Neural cell (in vitro differentiated cells): ENCODE results near the gene FAM216B. TPM values are rescaled to one million over a fixed set of nuclear protein-coding genes. Genes with fewer than 3 reads are reported as not detected.

ENCODE experiments used
- H2AFZ ChIP-seq: fragments of 200-600, 300-800 bp; sonication (generic), shearing (Covaris generic); 2 replicates; pipeline ENCODE4 v1.6.0; 2014; ENCODE audit warnings: low read depth, mild to moderate bottlenecking, antibody characterized with exemption, low read length, moderate library complexity
- H3F3A ChIP-seq: fragments of 200-600 bp; shearing (Covaris generic); 2 replicates; pipeline ENCODE4 v1.6.1; 2016; ENCODE audit warnings: mild to moderate bottlenecking, moderate library complexity, mixed read lengths, antibody characterized with exemption, low read length; ENCODE audit not compliant: insufficient read depth, poor library complexity, severe bottlenecking
- H3K27ac ChIP-seq: fragments of 200-600, 300-800 bp; sonication (generic), shearing (Covaris generic); 2 replicates; pipeline ENCODE4 v1.5.1; 2014; ENCODE audit warnings: mild to moderate bottlenecking, low read length, moderate library complexity
- H3K27me3 ChIP-seq: fragments of 300-800, 200-600 bp; sonication (generic), shearing (Covaris generic); 2 replicates; pipeline ENCODE4 v1.6.0; 2014; ENCODE audit warnings: mild to moderate bottlenecking, low read depth, low read length, moderate library complexity; ENCODE audit not compliant: insufficient read depth
- H3K36me3 ChIP-seq: fragments of 300-800, 200-600 bp; sonication (generic), shearing (Covaris generic); 2 replicates; pipeline ENCODE4 v1.5.1; 2014; ENCODE audit warnings: mild to moderate bottlenecking, antibody characterized with exemption, low read length, moderate library complexity; ENCODE audit not compliant: insufficient read depth
- H3K4me2 ChIP-seq: fragments of 300-800, 200-600 bp; sonication (generic), shearing (Covaris generic); 2 replicates; pipeline ENCODE4 v1.6.0; 2014; ENCODE audit warnings: mild to moderate bottlenecking, low read length
- H3K4me3 ChIP-seq: fragments of 300-800, 200-600 bp; sonication (generic), shearing (Covaris generic); 2 replicates; pipeline ENCODE4 v1.5.1; 2014; ENCODE audit warnings: mild to moderate bottlenecking, low read length, moderate library complexity
- H3K79me2 ChIP-seq: fragments of 200-600 bp; shearing (Covaris generic); replicated peaks from 2 replicates; pipeline ENCODE4 v1.6.0; 2014; ENCODE audit warnings: mild to moderate bottlenecking, low read length, moderate library complexity; ENCODE audit not compliant: insufficient read depth
- H3K9ac ChIP-seq: fragments of 300-800, 200-600 bp; sonication (generic), shearing (Covaris generic); 2 replicates; pipeline ENCODE4 v1.6.1; 2016; ENCODE audit warnings: mild to moderate bottlenecking, low read length, mixed read lengths
- H3K9me2 ChIP-seq: fragments of 200-600 bp; shearing (Covaris generic); 2 replicates; pipeline ENCODE4 v1.6.1; 2016; ENCODE audit warnings: mild to moderate bottlenecking, low read length, mixed read lengths; ENCODE audit not compliant: insufficient read depth
- H3K9me3 ChIP-seq: fragments of 200-600, 300-800 bp; sonication (generic), shearing (Covaris generic); 2 replicates; pipeline ENCODE4 v1.6.1; 2016; ENCODE audit warnings: mild to moderate bottlenecking, mixed run types, low read length, moderate library complexity, mixed read lengths
- H4K20me1 ChIP-seq: fragments of 200-600 bp; shearing (Covaris generic); 2 replicates; pipeline ENCODE4 v1.6.1; 2016; ENCODE audit warnings: mild to moderate bottlenecking, mixed run types; ENCODE audit not compliant: insufficient read depth
- EP300 ChIP-seq: fragments of 450-650 bp; conservative IDR thresholded peaks from 2 replicates; pipeline ENCODE4 v1.6.1; 2014; ENCODE audit warnings: antibody characterized with exemption, mild to moderate bottlenecking, moderate library complexity; ENCODE audit not compliant: poor library complexity, severe bottlenecking
- EZH2 ChIP-seq: fragments of 200-600, 300-800 bp; shearing (Covaris generic), sonication (generic); IDR thresholded peaks from 2 replicates; pipeline ENCODE4 v1.6.1; 2014; ENCODE audit warnings: antibody characterized with exemption, low read length, borderline replicate concordance, mild to moderate bottlenecking; ENCODE audit not compliant: insufficient read depth, poor library complexity, severe bottlenecking
- MXI1 ChIP-seq: fragments of 450-650 bp; conservative IDR thresholded peaks from 2 replicates; pipeline ENCODE4 v1.6.1; 2014; ENCODE audit warnings: antibody characterized with exemption, mild to moderate bottlenecking; ENCODE audit not compliant: poor library complexity, severe bottlenecking
- POLR2AphosphoS5 ChIP-seq: IDR thresholded peaks from 2 replicates; pipeline ENCODE4 v1.6.1; 2012
- RAD21 ChIP-seq: fragments of 450-650 bp; conservative IDR thresholded peaks from 2 replicates; pipeline ENCODE4 v1.6.1; 2014; ENCODE audit warnings: antibody characterized with exemption, mild to moderate bottlenecking, moderate library complexity
- SMC3 ChIP-seq: fragments of 450-650 bp; conservative IDR thresholded peaks from 2 replicates; pipeline ENCODE4 v1.6.1; 2014; ENCODE audit warnings: antibody characterized with exemption, mild to moderate bottlenecking, moderate library complexity; ENCODE audit not compliant: poor library complexity
- TAF1 ChIP-seq: IDR thresholded peaks from 2 replicates; pipeline ENCODE4 v1.6.1; 2012; ENCODE audit warnings: low read depth
- polyA plus RNA-seq: library from polyadenylated mRNA; depleted of rRNA; stranded (reverse); fragments of >200 nt; gene quantifications from 2 replicates; pipeline ENCODE4 v1.2.3, GENCODE V29; 2014
- TF ChIP-seq, protein P1 (sequence below): IDR thresholded peaks from 2 replicates; pipeline ENCODE4 v1.6.1; 2012; ENCODE audit warnings: borderline replicate concordance
- TF ChIP-seq, protein P2 (sequence below): fragments of 450-650 bp; IDR thresholded peaks from 2 replicates; pipeline ENCODE4 v1.5.1; 2014; ENCODE audit warnings: antibody characterized with exemption, mild to moderate bottlenecking, moderate library complexity; ENCODE audit not compliant: poor library complexity, severe bottlenecking

Gene FAM216B
- polyA plus RNA-seq, 1 donor from 2014 or later = not detected

DNA sequence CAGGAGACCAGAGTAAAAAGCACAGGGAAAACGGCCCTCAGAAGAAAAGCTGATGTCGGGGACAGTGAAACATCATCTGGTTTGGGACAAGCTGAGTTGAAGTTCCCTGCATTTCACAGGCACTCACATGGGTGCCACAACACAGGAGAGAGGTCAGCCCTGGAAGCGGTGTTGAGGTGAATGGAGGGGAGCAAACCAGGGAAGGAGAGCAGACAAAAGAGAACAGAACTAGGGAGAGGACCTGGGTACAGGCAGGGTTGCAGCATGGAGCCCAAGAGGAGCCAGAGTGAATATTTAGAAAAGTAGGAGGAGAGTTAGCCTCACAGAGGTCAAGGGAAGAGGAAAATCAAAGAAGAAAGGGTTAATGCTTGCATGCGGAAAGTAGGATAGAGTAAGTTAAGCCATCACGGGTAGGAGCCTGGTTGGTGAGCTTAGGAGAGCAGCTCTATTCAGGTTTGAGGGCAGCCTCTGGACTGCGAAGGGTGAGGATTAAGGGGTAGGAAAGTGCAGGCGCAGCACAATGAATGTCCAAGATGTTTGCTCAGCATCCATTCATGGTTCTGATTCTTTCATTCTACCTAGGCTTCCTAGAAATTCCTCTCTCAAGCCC is 15.5 kb downstream of the FAM216B start:
- Histone ChIP-seq H3K27ac (no peak overlapping the region), H3K27me3 (no peaks in the 10 kb centered on the region), H4K20me1 (no peaks in the 10 kb centered on the region), H3K9ac (no peak overlapping the region), H3K9me2 (no peaks in the 10 kb centered on the region), H3F3A (no peaks in the 10 kb centered on the region), H3K4me2 (no peak overlapping the region), H3K9me3 (no peaks in the 10 kb centered on the region), H3K79me2 (no peaks in the 10 kb centered on the region), H3K36me3 (no peaks in the 10 kb centered on the region), H2AFZ (no peak overlapping the region), H3K4me3 (no peak overlapping the region)
- TF ChIP-seq, protein P1, sequence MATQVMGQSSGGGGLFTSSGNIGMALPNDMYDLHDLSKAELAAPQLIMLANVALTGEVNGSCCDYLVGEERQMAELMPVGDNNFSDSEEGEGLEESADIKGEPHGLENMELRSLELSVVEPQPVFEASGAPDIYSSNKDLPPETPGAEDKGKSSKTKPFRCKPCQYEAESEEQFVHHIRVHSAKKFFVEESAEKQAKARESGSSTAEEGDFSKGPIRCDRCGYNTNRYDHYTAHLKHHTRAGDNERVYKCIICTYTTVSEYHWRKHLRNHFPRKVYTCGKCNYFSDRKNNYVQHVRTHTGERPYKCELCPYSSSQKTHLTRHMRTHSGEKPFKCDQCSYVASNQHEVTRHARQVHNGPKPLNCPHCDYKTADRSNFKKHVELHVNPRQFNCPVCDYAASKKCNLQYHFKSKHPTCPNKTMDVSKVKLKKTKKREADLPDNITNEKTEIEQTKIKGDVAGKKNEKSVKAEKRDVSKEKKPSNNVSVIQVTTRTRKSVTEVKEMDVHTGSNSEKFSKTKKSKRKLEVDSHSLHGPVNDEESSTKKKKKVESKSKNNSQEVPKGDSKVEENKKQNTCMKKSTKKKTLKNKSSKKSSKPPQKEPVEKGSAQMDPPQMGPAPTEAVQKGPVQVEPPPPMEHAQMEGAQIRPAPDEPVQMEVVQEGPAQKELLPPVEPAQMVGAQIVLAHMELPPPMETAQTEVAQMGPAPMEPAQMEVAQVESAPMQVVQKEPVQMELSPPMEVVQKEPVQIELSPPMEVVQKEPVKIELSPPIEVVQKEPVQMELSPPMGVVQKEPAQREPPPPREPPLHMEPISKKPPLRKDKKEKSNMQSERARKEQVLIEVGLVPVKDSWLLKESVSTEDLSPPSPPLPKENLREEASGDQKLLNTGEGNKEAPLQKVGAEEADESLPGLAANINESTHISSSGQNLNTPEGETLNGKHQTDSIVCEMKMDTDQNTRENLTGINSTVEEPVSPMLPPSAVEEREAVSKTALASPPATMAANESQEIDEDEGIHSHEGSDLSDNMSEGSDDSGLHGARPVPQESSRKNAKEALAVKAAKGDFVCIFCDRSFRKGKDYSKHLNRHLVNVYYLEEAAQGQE = no peak
- TF ChIP-seq EP300 (no peak), SMC3 (no peak), POLR2AphosphoS5 (no peak), RAD21 (no peak), TAF1 (no peak), EZH2 (no peak), MXI1 (no peak)
- TF ChIP-seq, protein P2, sequence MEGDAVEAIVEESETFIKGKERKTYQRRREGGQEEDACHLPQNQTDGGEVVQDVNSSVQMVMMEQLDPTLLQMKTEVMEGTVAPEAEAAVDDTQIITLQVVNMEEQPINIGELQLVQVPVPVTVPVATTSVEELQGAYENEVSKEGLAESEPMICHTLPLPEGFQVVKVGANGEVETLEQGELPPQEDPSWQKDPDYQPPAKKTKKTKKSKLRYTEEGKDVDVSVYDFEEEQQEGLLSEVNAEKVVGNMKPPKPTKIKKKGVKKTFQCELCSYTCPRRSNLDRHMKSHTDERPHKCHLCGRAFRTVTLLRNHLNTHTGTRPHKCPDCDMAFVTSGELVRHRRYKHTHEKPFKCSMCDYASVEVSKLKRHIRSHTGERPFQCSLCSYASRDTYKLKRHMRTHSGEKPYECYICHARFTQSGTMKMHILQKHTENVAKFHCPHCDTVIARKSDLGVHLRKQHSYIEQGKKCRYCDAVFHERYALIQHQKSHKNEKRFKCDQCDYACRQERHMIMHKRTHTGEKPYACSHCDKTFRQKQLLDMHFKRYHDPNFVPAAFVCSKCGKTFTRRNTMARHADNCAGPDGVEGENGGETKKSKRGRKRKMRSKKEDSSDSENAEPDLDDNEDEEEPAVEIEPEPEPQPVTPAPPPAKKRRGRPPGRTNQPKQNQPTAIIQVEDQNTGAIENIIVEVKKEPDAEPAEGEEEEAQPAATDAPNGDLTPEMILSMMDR = no peak

DNA sequence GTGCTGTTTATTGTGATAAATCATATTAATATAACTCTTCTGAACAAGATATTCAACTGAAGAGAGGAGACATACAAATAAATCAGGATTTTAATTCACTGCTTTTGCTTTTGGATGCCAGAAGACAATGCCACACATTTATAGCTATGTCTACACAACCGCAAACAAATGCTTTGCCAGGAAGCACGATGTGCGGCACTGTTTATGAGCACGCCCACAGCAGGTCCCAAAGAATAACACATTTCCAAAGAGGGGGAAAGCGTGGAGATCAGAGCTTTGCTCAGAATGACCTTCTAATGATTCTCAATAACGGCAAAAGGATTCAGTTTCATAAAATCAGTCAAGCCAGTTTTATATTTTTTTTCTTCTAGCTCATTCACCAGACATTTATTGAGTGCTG is 16.7 kb downstream of the FAM216B start:
- H3K79me2 ChIP-seq = no peaks in the 10 kb centered on the region
- no peak overlapping the region for H3K4me3 ChIP-seq
- no peaks in the 10 kb centered on the region for H4K20me1 ChIP-seq
- TF ChIP-seq, protein P1 = no peak
- no peak for TF ChIP-seq TAF1
- TF ChIP-seq SMC3 = no peak
- TF ChIP-seq, protein P2 = no peak
- no peak for TF ChIP-seq EZH2
- no peaks in the 10 kb centered on the region for H3F3A ChIP-seq
- H3K4me2 ChIP-seq = no peak overlapping the region
- H2AFZ ChIP-seq = no peak overlapping the region
- H3K9me2 ChIP-seq = no peaks in the 10 kb centered on the region
- H3K9ac ChIP-seq = no peak overlapping the region
- H3K27me3 ChIP-seq = no peaks in the 10 kb centered on the region
- H3K27ac ChIP-seq = no peak overlapping the region
- H3K36me3 ChIP-seq = no peaks in the 10 kb centered on the region
- no peaks in the 10 kb centered on the region for H3K9me3 ChIP-seq
